ENCODE results near the gene MYLIP.

The MYLIP gene

GRCh38 chr6:16130437-16130891 is 1.6 kb downstream of the MYLIP start:
- Histone ChIP-seq H3K4me3 (ENCODE audit: low read depth in 1 of 2, low read length in 2 of 2) (peak overlapping the region; percentile 96 to 98), H3K9me3 (ENCODE audit: control insufficient read depth in 1 of 2, low read length in 2 of 2) (no peaks in the 10 kb centered on the region), H3K27ac (ENCODE audit: low read length) (peak overlapping the region; percentile 81), H3K4me1 (ENCODE audit: control insufficient read depth in 1 of 2, insufficient read depth in 2 of 2, low read length in 2 of 2) (peaks cover 29 to 43% of the 10 kb centered on the region in 2 donors), H3K36me3 (ENCODE audit: control insufficient read depth in 1 of 2, insufficient read depth in 2 of 2, low read length in 2 of 2) (peaks cover 0 to 4% of the 10 kb centered on the region in 2 donors), H3K27me3 (ENCODE audit: low read depth, low read length) (no peaks in the 10 kb centered on the region)

- no peaks in the 10 kb centered on the region for H3K27me3 ChIP-seq (ENCODE audit: low read depth, low read length)
- no peaks in the 10 kb centered on the region for H3K9me3 ChIP-seq (ENCODE audit: control insufficient read depth in 1 of 2, low read length in 2 of 2)
- H3K27ac ChIP-seq (ENCODE audit: low read length) = peak overlapping the region; percentile 81
- H3K4me3 ChIP-seq (ENCODE audit: low read depth in 1 of 2, low read length in 2 of 2) = peak overlapping the region; percentile 96 to 98
- peaks cover 0 to 4% of the 10 kb centered on the region in 2 donors for H3K36me3 ChIP-seq (ENCODE audit: control insufficient read depth in 1 of 2, insufficient read depth in 2 of 2, low read length in 2 of 2)
- peaks cover 29 to 44% of the 10 kb centered on the region in 2 donors for H3K4me1 ChIP-seq (ENCODE audit: control insufficient read depth in 1 of 2, insufficient read depth in 2 of 2, low read length in 2 of 2)
Observed at GRCh38 chr6:16130932-16131387, 2.1 kb downstream of the MYLIP start.

GRCh38 chr6:16132909-16133308 is 4.0 kb downstream of the MYLIP start:
- peak overlapping the region; percentile 0 to 4 for H3K4me3 ChIP-seq (ENCODE audit: low read depth in 1 of 2, low read length in 2 of 2)
- no peak overlapping the region for H3K27ac ChIP-seq (ENCODE audit: low read length)
- no peaks in the 10 kb centered on the region for H3K9me3 ChIP-seq (ENCODE audit: control insufficient read depth in 1 of 2, low read length in 2 of 2)
- no peaks in the 10 kb centered on the region for H3K27me3 ChIP-seq (ENCODE audit: low read depth, low read length)
- peaks cover 0 to 4% of the 10 kb centered on the region in 2 donors for H3K36me3 ChIP-seq (ENCODE audit: control insufficient read depth in 1 of 2, insufficient read depth in 2 of 2, low read length in 2 of 2)
- peaks cover 29 to 54% of the 10 kb centered on the region in 2 donors for H3K4me1 ChIP-seq (ENCODE audit: control insufficient read depth in 1 of 2, insufficient read depth in 2 of 2, low read length in 2 of 2)

- H3K27me3 ChIP-seq (ENCODE audit: low read depth, low read length) = no peaks in the 10 kb centered on the region
- no peak overlapping the region for H3K4me3 ChIP-seq (ENCODE audit: low read depth in 1 of 2, low read length in 2 of 2)
- H3K4me1 ChIP-seq (ENCODE audit: control insufficient read depth in 1 of 2, insufficient read depth in 2 of 2, low read length in 2 of 2) = peaks cover 29 to 65% of the 10 kb centered on the region in 2 donors
- no peak overlapping the region for H3K27ac ChIP-seq (ENCODE audit: low read length)
- no peaks in the 10 kb centered on the region for H3K9me3 ChIP-seq (ENCODE audit: control insufficient read depth in 1 of 2, low read length in 2 of 2)
- H3K36me3 ChIP-seq (ENCODE audit: control insufficient read depth in 1 of 2, insufficient read depth in 2 of 2, low read length in 2 of 2) = peaks cover 0 to 4% of the 10 kb centered on the region in 2 donors
Observed at GRCh38 chr6:16134430-16134829, 5.5 kb downstream of the MYLIP start.

- H3K9me3 ChIP-seq (ENCODE audit: control insufficient read depth in 1 of 2, low read length in 2 of 2) = no peaks in the 10 kb centered on the region
- H3K27ac ChIP-seq (ENCODE audit: low read length) = no peak overlapping the region
- H3K36me3 ChIP-seq (ENCODE audit: control insufficient read depth in 1 of 2, insufficient read depth in 2 of 2, low read length in 2 of 2) = peaks cover 0 to 4% of the 10 kb centered on the region in 2 donors
- no peaks in the 10 kb centered on the region for H3K27me3 ChIP-seq (ENCODE audit: low read depth, low read length)
- peaks cover 29 to 65% of the 10 kb centered on the region in 2 donors for H3K4me1 ChIP-seq (ENCODE audit: control insufficient read depth in 1 of 2, insufficient read depth in 2 of 2, low read length in 2 of 2)
- H3K4me3 ChIP-seq (ENCODE audit: low read depth in 1 of 2, low read length in 2 of 2) = no peak overlapping the region
Observed at GRCh38 chr6:16135066-16135465, 6.2 kb downstream of the MYLIP start.

GRCh38 chr6:16136091-16136490 is 7.2 kb downstream of the MYLIP start:
- H3K36me3 ChIP-seq (ENCODE audit: control insufficient read depth in 1 of 2, insufficient read depth in 2 of 2, low read length in 2 of 2) = peaks cover 0 to 4% of the 10 kb centered on the region in 2 donors
- H3K27me3 ChIP-seq (ENCODE audit: low read depth, low read length) = no peaks in the 10 kb centered on the region
- no peaks in the 10 kb centered on the region for H3K9me3 ChIP-seq (ENCODE audit: control insufficient read depth in 1 of 2, low read length in 2 of 2)
- H3K4me1 ChIP-seq (ENCODE audit: control insufficient read depth in 1 of 2, insufficient read depth in 2 of 2, low read length in 2 of 2) = peaks cover 26 to 65% of the 10 kb centered on the region in 2 donors
- no peak overlapping the region for H3K27ac ChIP-seq (ENCODE audit: low read length)
- H3K4me3 ChIP-seq (ENCODE audit: low read depth in 1 of 2, low read length in 2 of 2) = peak overlapping the region in 1 of 2 donors; percentile 16

- no peak overlapping the region for H3K27ac ChIP-seq (ENCODE audit: low read length)
- no peaks in the 10 kb centered on the region for H3K27me3 ChIP-seq (ENCODE audit: low read depth, low read length)
- peaks cover 19 to 58% of the 10 kb centered on the region in 2 donors for H3K4me1 ChIP-seq (ENCODE audit: control insufficient read depth in 1 of 2, insufficient read depth in 2 of 2, low read length in 2 of 2)
- H3K36me3 ChIP-seq (ENCODE audit: control insufficient read depth in 1 of 2, insufficient read depth in 2 of 2, low read length in 2 of 2) = peaks cover 5 to 11% of the 10 kb centered on the region in 2 donors
- peak overlapping the region in 1 of 2 donors; percentile 16 for H3K4me3 ChIP-seq (ENCODE audit: low read depth in 1 of 2, low read length in 2 of 2)
- H3K9me3 ChIP-seq (ENCODE audit: control insufficient read depth in 1 of 2, low read length in 2 of 2) = no peaks in the 10 kb centered on the region
Observed at GRCh38 chr6:16136621-16137450, 8.0 kb downstream of the MYLIP start.

GRCh38 chr6:16137451-16137801 is 8.5 kb downstream of the MYLIP start:
- no peaks in the 10 kb centered on the region for H3K27me3 ChIP-seq (ENCODE audit: low read depth, low read length)
- H3K36me3 ChIP-seq (ENCODE audit: control insufficient read depth in 1 of 2, insufficient read depth in 2 of 2, low read length in 2 of 2) = peaks cover 11 to 17% of the 10 kb centered on the region in 2 donors
- no peak overlapping the region for H3K4me3 ChIP-seq (ENCODE audit: low read depth in 1 of 2, low read length in 2 of 2)
- peaks cover 13 to 52% of the 10 kb centered on the region in 2 donors for H3K4me1 ChIP-seq (ENCODE audit: control insufficient read depth in 1 of 2, insufficient read depth in 2 of 2, low read length in 2 of 2)
- H3K27ac ChIP-seq (ENCODE audit: low read length) = no peak overlapping the region
- H3K9me3 ChIP-seq (ENCODE audit: control insufficient read depth in 1 of 2, low read length in 2 of 2) = no peaks in the 10 kb centered on the region

- Histone ChIP-seq H3K27ac (ENCODE audit: low read length) (no peak overlapping the region), H3K9me3 (ENCODE audit: control insufficient read depth in 1 of 2, low read length in 2 of 2) (no peaks in the 10 kb centered on the region), H3K27me3 (ENCODE audit: low read depth, low read length) (no peaks in the 10 kb centered on the region), H3K4me3 (ENCODE audit: low read depth in 1 of 2, low read length in 2 of 2) (no peak overlapping the region), H3K36me3 (ENCODE audit: control insufficient read depth in 1 of 2, insufficient read depth in 2 of 2, low read length in 2 of 2) (peaks cover 32 to 33% of the 10 kb centered on the region in 2 donors), H3K4me1 (ENCODE audit: control insufficient read depth in 1 of 2, insufficient read depth in 2 of 2, low read length in 2 of 2) (peaks cover 0 to 31% of the 10 kb centered on the region in 2 donors)
Observed at GRCh38 chr6:16139556-16139955, 10.7 kb downstream of the MYLIP start.

GRCh38 chr6:16140607-16141006 is 11.7 kb downstream of the MYLIP start:
- Histone ChIP-seq H3K27ac (ENCODE audit: low read length) (no peak overlapping the region), H3K36me3 (ENCODE audit: control insufficient read depth in 1 of 2, insufficient read depth in 2 of 2, low read length in 2 of 2) (peaks cover 43% of the 10 kb centered on the region in 2 donors), H3K9me3 (ENCODE audit: control insufficient read depth in 1 of 2, low read length in 2 of 2) (no peaks in the 10 kb centered on the region), H3K4me1 (ENCODE audit: control insufficient read depth in 1 of 2, insufficient read depth in 2 of 2, low read length in 2 of 2) (peaks cover 0 to 21% of the 10 kb centered on the region in 2 donors), H3K27me3 (ENCODE audit: low read depth, low read length) (no peaks in the 10 kb centered on the region), H3K4me3 (ENCODE audit: low read depth in 1 of 2, low read length in 2 of 2) (no peak overlapping the region)

- no peak overlapping the region for H3K27ac ChIP-seq (ENCODE audit: low read length)
- H3K4me3 ChIP-seq (ENCODE audit: low read depth in 1 of 2, low read length in 2 of 2) = no peak overlapping the region
- H3K4me1 ChIP-seq (ENCODE audit: control insufficient read depth in 1 of 2, insufficient read depth in 2 of 2, low read length in 2 of 2) = peaks cover 0 to 26% of the 10 kb centered on the region in 2 donors
- H3K9me3 ChIP-seq (ENCODE audit: control insufficient read depth in 1 of 2, low read length in 2 of 2) = no peaks in the 10 kb centered on the region
- no peaks in the 10 kb centered on the region for H3K27me3 ChIP-seq (ENCODE audit: low read depth, low read length)
- H3K36me3 ChIP-seq (ENCODE audit: control insufficient read depth in 1 of 2, insufficient read depth in 2 of 2, low read length in 2 of 2) = peaks cover 44 to 50% of the 10 kb centered on the region in 2 donors
Observed at GRCh38 chr6:16141514-16141913, 12.6 kb downstream of the MYLIP start.

Data from muscle layer of duodenum (tissue), 2 donors.